Fibroblast of skin of left quadriceps (primary cell): ENCODE measurements around the gene CD79B.
A peak's percentile ranks its signal among the peaks of the same experiment; 100 is the strongest.

Experiments
- DNase-seq, 2 experiments: peaks; one replicate each; pipeline ENCODE4 v3.0.0-alpha.2; 2013; ENCODE audit warnings: low read depth in 2 of 2

The CD79B gene

GRCh38 chr17:63931981-63932561, at the start of gene CD79B:
CD79B (minus strand) TSS chr17:63932331; CDS start chr17:63932261, 70 bp downstream.
- no peak for DNase-seq

- no peak for DNase-seq
These were observed 46.4 kb upstream of the CD79B start for GRCh38 chr17:63978272-63979200.

- DNase-seq = no peak
These were observed 44.6 kb upstream of the CD79B start for GRCh38 chr17:63976702-63977101.

GRCh38 chr17:63975541-63976092, 43.5 kb upstream of the CD79B start:
- no peak for DNase-seq

GRCh38 chr17:63974594-63975192, 42.6 kb upstream of the CD79B start:
- DNase-seq = no peak

- no peak for DNase-seq
These were observed 41.9 kb upstream of the CD79B start for GRCh38 chr17:63973930-63974593.

GRCh38 chr17:63973247-63973646, 41.1 kb upstream of the CD79B start:
- no peak for DNase-seq

GRCh38 chr17:63972796-63973195, 40.7 kb upstream of the CD79B start, which contains the start of gene SCN4A:
SCN4A (minus strand) TSS chr17:63972918; CDS start chr17:63972841, 77 bp downstream.
- no peak for DNase-seq

GRCh38 chr17:63969278-63969677, 37.1 kb upstream of the CD79B start:
- no peak for DNase-seq

GRCh38 chr17:63967953-63968352, 35.8 kb upstream of the CD79B start:
- no peak for DNase-seq

GRCh38 chr17:63966646-63967264, 34.6 kb upstream of the CD79B start:
- DNase-seq = no peak

GRCh38 chr17:63963123-63963522, 31.0 kb upstream of the CD79B start:
- DNase-seq = no peak

- no peak for DNase-seq
These were observed 30.2 kb upstream of the CD79B start for GRCh38 chr17:63962298-63962744.

- peak; percentile 23 for DNase-seq
These were observed 29.5 kb upstream of the CD79B start for GRCh38 chr17:63961355-63962212.

GRCh38 chr17:63960430-63960829, 28.3 kb upstream of the CD79B start:
- DNase-seq = no peak

GRCh38 chr17:63960006-63960405, 27.9 kb upstream of the CD79B start:
- no peak for DNase-seq

GRCh38 chr17:63956296-63956920, 24.3 kb upstream of the CD79B start:
- DNase-seq = no peak

- no peak for DNase-seq
These were observed 23.7 kb upstream of the CD79B start for GRCh38 chr17:63955791-63956190.

GRCh38 chr17:63955232-63955631, 23.1 kb upstream of the CD79B start:
- no peak for DNase-seq
